ENCODE results near the gene ZBTB26. TPM values are rescaled to one million over a fixed set of nuclear protein-coding genes. Genes with fewer than 3 reads are reported as not detected.

Gene ZBTB26
- total and polyA plus RNA-seq, 10 of the 15 experiments (the other 5 are each of a cell fraction or from before 2014, with no cell fraction given): 1.8 to 19.5 (median 4.5) TPM

- TF ChIP-seq ZBTB11 (CRISPR knock-in tag; IDR thresholded peaks at IDR 0.05) (peak; percentile 56; the same call in 1 of the 2 replicates), TAF1 (IDR thresholded peaks at IDR 0.05; ENCODE audit: borderline replicate concordance, low read depth, low read length) (peak; percentile 70), BMI1 (IDR thresholded peaks at IDR 0.05; ENCODE audit: borderline replicate concordance) (no peak), PBX3 (IDR thresholded peaks at IDR 0.05; ENCODE audit: insufficient replicate concordance, low read depth, low read length) (no peak), HDGF (IDR thresholded peaks at IDR 0.05) (no peak; the same call in 1 of the 2 replicates), JUNB (IDR thresholded peaks at IDR 0.05) (no peak), RB1 (IDR thresholded peaks at IDR 0.05; ENCODE audit: borderline replicate concordance) (peak; percentile 63; the same call in 1 of the 2 replicates), TBL1XR1 (IDR thresholded peaks at IDR 0.05; ENCODE audit: low read depth, low read length) (peak; percentile 77; the same call in 1 of the 2 replicates), REST (IDR thresholded peaks at IDR 0.05; ENCODE audit: low read depth, low read length) (no peak; the same call in 1 of the 2 replicates), SIN3A (IDR thresholded peaks at IDR 0.05; ENCODE audit: low read depth, low read length) (peak; percentile 47; the same call in 1 of the 2 replicates), SMARCA5 (IDR thresholded peaks at IDR 0.05) (0 out of 2 replicates have a peak, but pooled peaks have one; percentile 27), GABPA (IDR thresholded peaks at IDR 0.05; ENCODE audit: low read depth) (peak; percentile 97), BCL3 (IDR thresholded peaks at IDR 0.05; ENCODE audit: borderline replicate concordance, insufficient read depth, low read depth, low read length, poor library complexity, severe bottlenecking) (no peak), ZNF622 (IDR thresholded peaks at IDR 0.05) (no peak), SRF (IDR thresholded peaks at IDR 0.05; ENCODE audit: low read depth in 2 of 2, low read length in 2 of 2) (peak; percentile 57 to 61; a peak in 2 of 4 replicates), BACH1 (IDR thresholded peaks at IDR 0.05; ENCODE audit: borderline replicate concordance) (no peak), MXI1 (IDR thresholded peaks at IDR 0.05; ENCODE audit: low read depth, low read length) (0 out of 2 replicates have a peak, but pooled peaks have one; percentile 36), USF2 (IDR thresholded peaks at IDR 0.05; ENCODE audit: borderline replicate concordance, low read depth, low read length) (peak; percentile 37)
These were observed at the start of gene ZBTB26 (continued) for GRCh38 chr9:122931226-122932121.
